ENCODE results near the gene FNBP1.

The FNBP1 gene

GRCh38 chr9:130045725-130046450, 2.9 kb upstream of the FNBP1 start:
- no peak for DNase-seq (ENCODE audit: low read depth)

DNA sequence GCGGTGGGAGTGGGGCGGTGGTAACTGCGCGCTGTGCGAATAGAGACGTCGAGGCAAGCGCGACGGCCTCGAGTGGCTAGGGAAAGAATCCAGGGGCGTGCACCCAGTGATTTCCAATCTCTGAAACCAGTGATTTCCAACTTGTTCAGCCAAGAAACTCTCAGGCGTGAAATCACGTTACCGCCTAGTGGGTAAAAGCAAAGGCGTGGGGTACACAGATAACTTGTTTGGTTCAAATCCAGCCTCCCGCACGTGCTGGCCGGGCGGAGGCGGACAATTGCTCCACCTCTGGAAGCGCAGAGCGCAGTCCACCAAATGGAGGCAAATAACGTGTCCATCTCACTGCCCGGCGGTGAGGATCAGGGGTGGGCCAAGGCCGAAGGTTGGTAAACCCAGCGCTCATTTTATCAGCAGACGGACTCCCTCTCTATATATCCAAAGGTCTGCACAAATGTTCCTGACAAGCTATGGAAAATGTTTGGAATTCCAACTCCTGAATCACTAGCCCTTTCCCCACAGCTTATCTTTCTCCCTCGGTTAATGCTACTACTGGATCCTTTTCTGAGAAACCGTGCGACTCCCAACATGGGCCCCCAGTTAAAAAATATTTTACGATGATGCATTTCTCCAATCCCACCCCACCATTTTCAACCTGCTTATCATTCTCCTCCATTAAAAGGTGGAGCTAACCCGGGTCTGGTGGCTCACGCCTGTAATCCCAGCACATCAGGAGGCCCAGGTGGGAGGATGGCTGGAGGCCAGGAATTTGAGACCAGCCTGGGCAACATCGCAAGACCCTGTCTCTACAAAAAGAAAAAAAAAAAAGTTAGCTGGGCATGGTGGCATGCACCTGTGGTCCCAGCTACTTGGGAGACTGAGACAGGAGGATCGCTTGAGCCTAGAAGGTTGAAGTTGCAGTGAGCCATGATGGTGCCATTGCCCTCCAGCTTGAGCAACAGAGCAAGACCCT, 950 bp upstream of the FNBP1 start:
- DNase-seq (ENCODE audit: low read depth) = no peak

GRCh38 chr9:130042406-130042884, 544 bp downstream of the FNBP1 start:
- DNase-seq (ENCODE audit: low read depth) = no peak

DNA sequence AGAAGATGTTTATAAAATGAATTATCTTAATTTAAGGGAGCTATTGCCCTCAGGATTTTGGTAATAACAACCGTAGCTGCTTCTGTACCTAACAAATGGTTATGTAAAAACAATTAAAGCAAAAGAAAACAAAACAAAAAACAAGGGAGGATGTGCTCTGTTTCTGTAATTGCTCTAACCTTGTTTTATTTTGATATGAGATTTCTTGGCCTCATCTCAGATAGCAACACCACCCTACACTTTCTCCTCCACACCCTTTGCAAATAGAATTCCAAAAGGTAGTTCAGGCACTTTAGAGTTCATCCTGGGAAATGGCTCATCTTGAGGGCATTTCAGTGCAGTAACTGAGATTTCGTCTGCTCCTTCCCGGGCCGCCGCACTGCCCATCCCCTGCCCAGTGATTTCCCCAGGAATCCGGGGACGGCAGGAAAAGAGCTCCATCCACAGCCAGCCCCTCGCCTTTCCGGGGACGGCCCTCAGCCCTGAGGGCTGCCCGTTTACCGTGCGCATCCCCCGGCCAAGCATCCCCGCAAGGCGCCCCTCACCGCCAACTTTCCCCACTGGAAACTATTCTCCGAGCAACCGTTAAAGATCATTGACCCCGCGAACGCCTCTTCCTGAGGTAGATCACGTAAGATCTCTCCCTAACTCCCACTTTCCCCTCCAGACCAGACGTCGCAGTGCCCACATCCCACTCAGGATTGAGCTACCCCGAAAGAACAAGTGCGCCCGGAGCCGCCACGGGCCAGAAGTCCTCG, 1.2 kb downstream of the FNBP1 start:
- DNase-seq (ENCODE audit: low read depth) = no peak

GRCh38 chr9:130040984-130041647, 1.9 kb downstream of the FNBP1 start:
- DNase-seq (ENCODE audit: low read depth) = no peak

DNA sequence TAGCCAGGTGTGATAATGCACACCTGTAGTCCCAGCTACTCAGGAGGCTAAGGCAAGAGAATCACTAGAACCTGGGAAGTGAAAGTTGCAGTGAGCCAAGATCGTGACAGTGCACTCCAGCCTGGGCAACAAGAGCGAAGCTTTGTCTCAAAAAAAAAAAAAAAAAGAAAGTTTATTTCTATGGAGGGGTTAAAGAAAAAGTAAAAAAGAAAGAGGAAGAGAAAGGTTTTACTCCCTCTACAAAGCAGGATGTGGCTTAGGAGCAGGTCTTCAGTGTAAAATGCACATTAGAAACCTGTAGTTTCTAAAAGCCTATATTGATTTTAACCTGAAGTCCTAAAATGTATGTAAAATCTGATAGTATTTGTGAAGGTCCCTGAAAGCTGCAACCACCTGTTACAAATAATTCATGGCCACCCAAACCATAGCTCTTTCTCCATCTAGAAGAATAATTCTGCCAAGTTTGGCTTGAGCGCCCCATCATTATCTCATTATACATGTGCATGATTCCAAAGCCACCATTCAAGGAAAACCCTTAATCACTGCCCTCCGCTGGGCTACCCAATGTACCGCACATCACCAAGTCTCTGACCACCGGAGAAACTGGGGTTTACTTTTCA, 3.4 kb downstream of the FNBP1 start:
- no peak for DNase-seq (ENCODE audit: low read depth)

GRCh38 chr9:130036099-130036498, 6.9 kb downstream of the FNBP1 start:
- DNase-seq (ENCODE audit: low read depth) = no peak

DNA sequence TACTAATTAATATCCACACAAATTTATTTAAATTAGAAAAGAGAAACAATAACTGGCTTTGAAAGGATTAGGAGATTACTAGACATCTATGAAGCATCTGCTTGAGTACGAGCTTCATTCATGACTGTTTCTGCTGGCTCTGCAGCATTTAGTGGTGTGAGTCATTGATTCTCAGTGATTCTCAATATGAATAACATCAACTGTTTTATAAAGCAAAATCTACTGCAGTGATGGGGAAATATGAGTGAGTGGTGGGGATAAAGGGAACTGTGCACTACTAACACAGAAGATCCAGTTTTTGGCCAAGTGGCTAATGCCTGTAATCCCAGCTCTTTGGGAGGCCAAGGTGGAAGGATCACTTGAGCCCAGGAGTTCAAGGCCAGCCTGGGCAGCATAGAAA, 8.4 kb downstream of the FNBP1 start:
- DNase-seq (ENCODE audit: low read depth) = peak; percentile 52

DNA sequence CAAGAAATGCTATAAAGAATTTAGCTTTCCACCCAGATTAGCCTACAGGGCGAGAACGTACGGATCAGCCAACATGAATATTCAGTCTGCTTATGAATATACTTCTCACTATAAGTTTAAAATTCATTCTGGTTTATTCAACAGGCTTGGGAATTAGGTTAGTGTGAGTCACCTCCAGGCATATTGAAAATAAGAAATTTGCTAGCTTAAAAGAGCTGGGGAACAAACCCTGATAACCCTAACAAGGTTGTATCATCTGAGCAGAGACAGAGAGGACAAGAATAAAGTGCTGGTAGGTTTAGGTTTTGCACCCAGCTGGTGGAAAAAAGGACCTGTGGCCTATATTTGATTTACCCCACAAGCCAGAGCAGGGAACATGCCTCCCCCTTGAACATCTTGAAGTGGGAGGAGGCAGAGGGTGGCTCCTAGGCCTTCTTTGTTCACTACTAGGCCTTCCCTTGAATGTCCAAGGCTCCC, 12.3 kb downstream of the FNBP1 start:
- no peak for DNase-seq (ENCODE audit: low read depth)

DNA sequence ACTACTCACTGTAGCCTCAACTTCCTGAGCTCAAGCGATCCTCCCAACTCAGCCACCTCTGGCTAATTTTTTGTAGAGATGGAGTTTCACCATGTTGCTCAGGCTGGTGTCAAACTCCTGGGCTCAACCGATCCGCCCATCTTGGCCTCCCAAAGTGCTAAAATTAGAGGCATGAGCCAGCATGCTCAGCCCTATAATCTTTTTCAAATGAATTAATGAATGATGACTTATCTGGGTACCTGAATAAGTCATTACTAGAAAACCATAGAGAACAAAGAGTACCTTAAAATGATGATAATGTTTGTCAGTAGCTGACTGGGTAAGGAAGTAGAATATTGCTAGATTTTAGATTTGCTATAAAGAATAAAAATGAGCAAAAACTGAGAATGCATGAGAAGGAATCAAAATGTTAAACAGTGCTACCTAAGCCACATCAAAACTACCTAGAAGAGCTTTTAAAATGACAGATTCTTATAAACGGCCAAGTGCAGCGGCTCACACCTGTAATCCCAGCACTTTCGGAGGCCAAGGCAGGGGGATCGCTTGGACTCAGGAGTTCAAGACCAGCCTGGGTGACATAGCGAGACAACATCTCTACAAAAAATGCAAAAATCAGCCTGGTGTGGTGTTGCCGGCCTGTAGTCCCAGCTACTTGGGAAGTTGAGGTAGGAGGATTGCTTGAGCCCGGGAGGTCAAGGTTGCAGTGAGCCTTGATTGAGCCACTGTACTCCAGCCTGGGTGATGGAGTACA, 13.6 kb downstream of the FNBP1 start:
- no peak for DNase-seq (ENCODE audit: low read depth)

- DNase-seq (ENCODE audit: low read depth) = no peak
These were observed 14.3 kb downstream of the FNBP1 start for GRCh38 chr9:130028493-130029222.

GRCh38 chr9:130027533-130028365, 15.2 kb downstream of the FNBP1 start:
- DNase-seq (ENCODE audit: low read depth) = no peak

DNA sequence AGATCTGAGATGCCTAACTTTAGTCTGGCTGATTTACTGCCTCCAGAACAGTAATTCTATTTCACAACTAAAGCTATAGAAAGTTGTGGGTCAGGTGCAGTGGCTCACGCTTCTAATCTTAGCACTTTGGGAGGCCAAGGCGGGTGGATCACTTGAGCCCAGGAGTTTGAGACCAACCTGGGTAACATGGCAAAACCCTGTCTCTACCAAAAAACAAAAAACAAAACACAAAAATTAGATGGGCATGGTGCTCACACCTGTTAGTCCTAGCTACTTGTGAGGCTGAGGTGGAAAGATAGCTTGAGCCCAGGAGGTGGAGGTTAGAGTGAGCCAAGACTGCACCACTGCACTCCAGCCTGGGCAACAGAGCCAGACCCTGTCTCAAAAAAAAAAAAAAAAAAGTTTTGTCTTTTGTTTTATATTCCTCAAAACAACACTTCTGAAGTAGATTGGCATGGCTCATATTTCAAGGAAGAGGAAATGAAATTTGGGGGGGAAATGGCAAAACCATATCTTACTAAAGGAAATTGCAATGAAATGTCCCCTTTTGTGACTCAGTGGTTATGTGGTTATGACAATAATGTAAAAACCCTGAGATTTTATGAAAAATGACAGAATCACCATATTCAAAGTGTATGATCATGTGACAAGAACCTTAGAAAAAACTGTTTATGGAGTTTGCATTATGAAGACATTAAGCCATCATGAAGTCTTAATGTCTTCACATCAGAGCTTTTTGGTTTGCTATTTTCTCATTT, 16.2 kb downstream of the FNBP1 start:
- DNase-seq (ENCODE audit: low read depth) = no peak

DNA sequence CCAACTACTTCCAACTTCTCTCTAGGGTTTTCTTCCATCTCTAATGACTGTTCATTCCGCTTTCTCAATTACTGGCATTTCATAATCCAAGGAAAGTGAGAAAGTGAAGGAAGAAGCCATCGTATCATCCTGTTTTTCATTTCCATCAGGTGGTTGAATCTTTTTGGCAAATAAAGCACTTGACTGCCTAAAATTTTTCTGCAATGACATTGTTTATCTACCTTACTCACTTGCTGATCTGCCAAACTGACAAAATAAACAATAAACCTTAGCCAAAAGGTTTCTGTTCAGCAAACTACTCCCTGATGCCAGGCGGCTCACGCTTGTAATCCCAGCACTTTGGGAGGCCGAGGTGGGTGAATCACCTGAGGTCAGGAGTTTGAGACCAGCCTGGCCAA, 18.4 kb downstream of the FNBP1 start:
- DNase-seq (ENCODE audit: low read depth) = no peak

DNA sequence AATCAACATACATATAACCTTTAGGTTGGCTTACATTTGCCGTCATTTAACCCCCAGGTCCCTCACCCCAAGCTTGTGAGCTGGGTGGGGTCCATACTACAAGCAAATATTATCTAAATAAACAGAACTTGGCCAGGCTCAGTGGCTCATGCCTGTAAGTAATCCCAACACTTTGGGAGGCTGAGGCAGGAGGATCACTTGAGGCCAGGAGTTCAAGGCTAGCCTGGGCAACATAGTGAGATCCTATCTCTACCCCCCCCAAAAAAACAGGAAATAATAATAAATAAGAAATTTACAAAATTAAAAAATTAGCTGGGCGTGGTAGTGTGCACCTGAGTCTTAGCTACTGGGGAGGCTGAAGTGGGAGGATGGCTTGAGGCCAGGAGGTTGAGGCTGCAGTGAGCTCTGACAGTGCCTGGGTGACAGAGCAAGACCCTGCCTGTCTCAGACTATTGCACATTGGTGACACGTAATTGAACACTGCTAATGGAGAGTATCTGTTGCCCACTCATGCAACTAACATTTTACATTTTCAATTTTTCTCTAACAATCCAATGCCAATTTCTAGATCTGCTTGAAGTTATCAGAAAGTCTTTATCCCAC, 18.9 kb downstream of the FNBP1 start:
- no peak for DNase-seq (ENCODE audit: low read depth)

DNA sequence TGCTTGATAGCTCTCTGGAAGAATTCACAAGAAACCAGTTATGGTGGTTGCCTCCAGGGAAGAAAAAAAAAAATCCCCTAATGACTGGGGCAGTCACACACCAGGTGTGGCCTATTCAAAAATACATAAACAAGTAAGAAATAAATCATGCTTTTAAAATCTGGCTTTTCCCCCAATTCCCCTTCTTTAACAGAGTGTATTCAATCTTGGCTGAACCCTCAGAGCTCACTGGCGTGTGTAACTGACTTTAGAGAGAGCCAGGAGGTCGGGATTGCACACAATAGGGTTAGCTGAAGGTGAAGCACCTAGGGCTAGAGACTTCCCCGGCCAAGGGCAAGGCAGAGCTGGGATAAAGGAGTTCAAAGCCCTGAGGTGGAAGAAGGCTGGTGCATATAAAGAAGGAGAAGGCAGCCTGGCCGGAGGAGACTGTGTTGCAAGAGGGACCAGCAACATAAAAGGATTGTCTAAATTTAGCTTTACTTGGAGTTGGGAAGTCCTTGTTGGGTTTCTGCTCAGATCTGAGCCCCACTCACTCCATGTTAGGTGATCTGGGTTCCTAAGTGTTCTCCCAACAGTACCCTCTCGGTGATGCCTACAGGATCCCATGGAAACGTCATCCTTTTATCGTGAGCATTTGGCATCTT, 19.7 kb downstream of the FNBP1 start:
- no peak for DNase-seq (ENCODE audit: low read depth)

DNA sequence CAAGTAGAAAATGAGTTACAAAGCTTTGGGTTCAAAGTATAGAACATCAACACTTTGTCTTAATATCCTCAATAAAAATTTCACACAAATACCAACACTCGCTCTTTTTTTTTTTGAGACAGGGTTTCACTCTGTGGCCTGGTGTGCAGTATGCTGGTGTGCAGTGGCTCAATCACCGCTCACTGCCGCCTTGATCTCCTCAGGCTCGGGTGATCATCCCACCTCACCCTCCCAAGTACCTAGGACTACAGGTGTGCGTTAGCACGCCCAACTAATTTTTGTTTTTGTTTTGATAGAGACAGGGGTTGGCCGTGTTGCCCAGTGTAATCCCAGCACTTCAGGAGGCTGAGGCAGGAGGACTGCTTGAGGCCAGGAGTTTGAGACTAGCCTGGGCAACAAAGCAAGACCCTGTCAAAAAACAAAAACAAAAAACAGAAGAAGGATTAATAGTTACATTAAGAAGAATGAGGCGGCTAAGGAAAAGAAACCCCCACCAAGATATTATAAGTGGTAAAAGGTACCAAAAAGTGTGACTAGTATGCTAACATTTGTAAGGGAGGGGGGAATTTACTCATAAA, 20.3 kb downstream of the FNBP1 start:
- no peak for DNase-seq (ENCODE audit: low read depth)

All from fibroblast of the conjunctiva (primary cell).